Gastroesophageal sphincter (tissue), 4 donors: Measurements from ENCODE around the gene CACNG4. TPM values are rescaled to one million over a fixed set of nuclear protein-coding genes. Genes with fewer than 3 reads are reported as not detected.
A peak's percentile ranks its signal among the peaks of the same experiment; 100 is the strongest.

ENCODE experiments used
- ATAC-seq: fragments of 150-250 bp; one replicate; pipeline ENCODE4 v1.9.1; 2016; ENCODE audit warnings: mild to moderate bottlenecking, moderate library complexity
- H3K27ac ChIP-seq, 4 donors: fragments of 200-600 bp; sonication (generic) in 3 of 4; 1 replicate in 3 of 4; 2 replicates in 1 of 4; pipeline ENCODE4 v1.5.1; 2016 to 2019
- H3K27me3 ChIP-seq: fragments of 200-600 bp; sonication (generic); one replicate; pipeline ENCODE4 v1.5.1; 2019
- H3K36me3 ChIP-seq, 2 donors: fragments of 200-600 bp; sonication (generic); one replicate each; pipeline ENCODE4 v1.5.1; 2019; ENCODE audit warnings: control low read depth in 1 of 2
- H3K4me1 ChIP-seq, 3 donors: fragments of 200-600 bp; sonication (generic); 1 replicate in 2 of 3; 2 replicates in 1 of 3; pipeline ENCODE4 v1.5.1; 2016 to 2019; ENCODE audit warnings: control low read depth in 2 of 3
- H3K4me3 ChIP-seq, 2 donors: fragments of 200-600 bp; sonication (generic); one replicate each; pipeline ENCODE4 v1.5.1; 2019; ENCODE audit warnings: mild to moderate bottlenecking in 1 of 2, moderate library complexity in 1 of 2
- H3K9me3 ChIP-seq, 3 donors: fragments of 200-600 bp; sonication (generic); one replicate each; pipeline ENCODE4 v1.5.1; 2017 to 2019; ENCODE audit warnings: control low read depth in 2 of 3
- EP300 ChIP-seq: sonication (generic); formaldehyde crosslinking; IDR thresholded peaks from one replicate; pipeline ENCODE4 v1.6.1; 2017; ENCODE audit warnings: antibody characterized with exemption, mild to moderate bottlenecking
- POLR2A ChIP-seq, 2 donors: fragments of 450-650 bp; IDR thresholded peaks; one replicate each; pipeline ENCODE4 v1.6.1; 2017; ENCODE audit warnings: antibody characterized with exemption in 2 of 2, mild to moderate bottlenecking in 2 of 2, moderate library complexity in 1 of 2
- POLR2AphosphoS5 ChIP-seq: sonication (generic); formaldehyde crosslinking; IDR thresholded peaks from one replicate; pipeline ENCODE4 v1.6.1; 2017; ENCODE audit warnings: antibody characterized with exemption
- WGBS, 2 donors: methylation state at CpG; one replicate each; pipeline ENCODE4 v1.1.5; 2018; ENCODE audit warnings: low coverage in 1 of 2; 5-methylcytosine and 5-hydroxymethylcytosine counted together
- total RNA-seq, 4 donors: library from RNA; depleted of rRNA; stranded (reverse); fragments of >200 nt; gene quantifications; one replicate each; pipeline ENCODE4 v1.1.0, GENCODE V29; 2016
- TF ChIP-seq, protein P1 (sequence below), 4 experiments: fragments of 200-600 bp in 2 of 4; fragments of 450-650 bp in 2 of 4; sonication (generic) in 1 of 4; IDR thresholded peaks; one replicate each; pipeline ENCODE4 v1.5.1; 2017 to 2019; ENCODE audit warnings: antibody characterized with exemption in 4 of 4, mild to moderate bottlenecking in 2 of 4, moderate library complexity in 2 of 4

CACNG4 gene
- total RNA-seq, 4 donors from 2014 or later = 0.13 to 13.5 (median 2.1) TPM; not detected in 1

DNA sequence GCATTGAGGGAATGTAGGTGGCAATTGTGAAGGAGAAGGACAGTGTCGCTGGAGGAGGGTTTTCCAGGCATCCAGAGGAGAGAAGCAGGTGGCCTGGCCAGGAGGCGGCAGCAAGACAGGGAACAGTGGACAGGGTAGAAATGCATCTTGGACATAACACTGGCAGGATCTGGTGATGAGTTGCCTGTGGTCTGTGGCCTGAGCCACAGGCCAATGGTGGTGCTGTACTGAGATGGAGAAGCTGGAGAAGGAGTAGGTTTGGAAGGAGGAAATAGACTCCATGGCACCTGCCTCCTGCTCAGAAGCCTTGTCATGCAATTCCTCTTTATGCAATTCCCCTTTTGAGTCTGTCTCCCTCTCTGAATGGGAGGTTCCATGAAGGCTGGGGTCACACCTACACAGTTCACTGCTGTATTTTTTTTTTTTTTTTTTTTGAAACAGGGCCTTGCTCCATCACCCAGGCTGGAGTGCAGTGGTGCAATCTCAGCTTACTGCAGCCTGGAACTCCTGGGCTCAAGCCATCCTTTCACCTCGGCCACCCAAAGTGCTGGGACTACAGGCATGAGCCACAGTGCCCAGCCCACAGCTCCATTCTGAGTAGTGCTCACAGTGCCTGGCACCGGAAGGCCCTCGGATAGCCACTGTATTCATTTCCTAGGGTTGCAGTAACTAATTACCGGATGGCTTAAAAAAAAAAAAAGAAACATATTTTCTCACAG is 13.5 kb upstream of the CACNG4 start:
- peak overlapping the region; percentile 10 to 84 (median 72) for H3K27ac ChIP-seq

DNA sequence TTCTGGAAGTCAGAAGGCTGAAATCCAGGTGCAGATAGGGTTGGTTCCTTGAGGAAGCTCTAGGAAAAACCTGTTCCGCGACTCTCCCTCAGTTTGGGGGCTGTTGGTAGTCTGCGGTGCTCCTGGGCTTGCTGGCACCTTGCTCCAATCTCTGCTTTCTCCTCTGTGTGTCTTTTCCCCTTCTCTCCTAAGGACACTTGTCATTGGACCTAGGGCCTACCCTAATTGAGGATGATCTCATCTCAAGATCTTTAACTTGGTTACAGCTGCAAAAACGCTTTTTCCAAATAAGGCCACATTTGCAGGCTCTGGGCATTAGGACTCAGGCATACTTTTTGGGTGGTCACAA is 12.9 kb upstream of the CACNG4 start:
- Histone ChIP-seq H3K27me3 (peaks cover 7% of the 10 kb centered on the region), H3K36me3 (no peaks in the 10 kb centered on the region), H3K4me3 (no peak overlapping the region), H3K27ac (peak overlapping the region; percentile 10 to 84 (median 72)), H3K4me1 (peaks cover 0 to 29% (median 0%) of the 10 kb centered on the region in 3 donors), H3K9me3 (no peaks in the 10 kb centered on the region)
- WGBS, 2 donors = 86% methylated on average over 3 of the region's 4 CpGs; no CpG with 5 or more reads in 1 of the 2 donors
- ATAC-seq = no peak
- TF ChIP-seq, protein P1, sequence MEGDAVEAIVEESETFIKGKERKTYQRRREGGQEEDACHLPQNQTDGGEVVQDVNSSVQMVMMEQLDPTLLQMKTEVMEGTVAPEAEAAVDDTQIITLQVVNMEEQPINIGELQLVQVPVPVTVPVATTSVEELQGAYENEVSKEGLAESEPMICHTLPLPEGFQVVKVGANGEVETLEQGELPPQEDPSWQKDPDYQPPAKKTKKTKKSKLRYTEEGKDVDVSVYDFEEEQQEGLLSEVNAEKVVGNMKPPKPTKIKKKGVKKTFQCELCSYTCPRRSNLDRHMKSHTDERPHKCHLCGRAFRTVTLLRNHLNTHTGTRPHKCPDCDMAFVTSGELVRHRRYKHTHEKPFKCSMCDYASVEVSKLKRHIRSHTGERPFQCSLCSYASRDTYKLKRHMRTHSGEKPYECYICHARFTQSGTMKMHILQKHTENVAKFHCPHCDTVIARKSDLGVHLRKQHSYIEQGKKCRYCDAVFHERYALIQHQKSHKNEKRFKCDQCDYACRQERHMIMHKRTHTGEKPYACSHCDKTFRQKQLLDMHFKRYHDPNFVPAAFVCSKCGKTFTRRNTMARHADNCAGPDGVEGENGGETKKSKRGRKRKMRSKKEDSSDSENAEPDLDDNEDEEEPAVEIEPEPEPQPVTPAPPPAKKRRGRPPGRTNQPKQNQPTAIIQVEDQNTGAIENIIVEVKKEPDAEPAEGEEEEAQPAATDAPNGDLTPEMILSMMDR (IDR thresholded peaks at IDR 0.05) = no peak
- no peak for TF ChIP-seq POLR2AphosphoS5
- TF ChIP-seq EP300 = no peak
- TF ChIP-seq POLR2A (IDR thresholded peaks at IDR 0.05) = no peak

More for the DNA sequence above, 13.5 kb upstream of the CACNG4 start:
- 82 to 93% methylated on average over 4 to 5 of the region's 6 CpGs for WGBS, 2 donors
- Histone ChIP-seq H3K4me1 (peaks cover 0 to 29% (median 0%) of the 10 kb centered on the region in 3 donors), H3K27me3 (peaks cover 9% of the 10 kb centered on the region), H3K4me3 (no peak overlapping the region), H3K9me3 (no peaks in the 10 kb centered on the region), H3K36me3 (no peaks in the 10 kb centered on the region)
- TF ChIP-seq EP300 (no peak), POLR2A (IDR thresholded peaks at IDR 0.05) (no peak), POLR2AphosphoS5 (no peak)
- TF ChIP-seq, protein P1 (IDR thresholded peaks at IDR 0.05) = no peak
- ATAC-seq = no peak

- Histone ChIP-seq H3K9me3 (no peaks in the 10 kb centered on the region), H3K4me1 (peaks cover 0 to 29% (median 0%) of the 10 kb centered on the region in 3 donors), H3K27ac (peak overlapping the region; percentile 30 to 84 (median 72)), H3K36me3 (no peaks in the 10 kb centered on the region), H3K27me3 (peaks cover 3% of the 10 kb centered on the region), H3K4me3 (no peak overlapping the region)
- TF ChIP-seq, protein P1 (IDR thresholded peaks at IDR 0.05) = no peak
- TF ChIP-seq POLR2AphosphoS5 = peak; percentile 82
- peak; percentile 86 for ATAC-seq
- 42 to 60% methylated on average over 1 to 7 of the region's 10 CpGs for WGBS, 2 donors
Measured at GRCh38 chr17:66952031-66952524, 12.4 kb upstream of the CACNG4 start.

- H3K4me1 ChIP-seq = peaks cover 0 to 36% (median 0%) of the 10 kb centered on the region in 3 donors
Measured at GRCh38 chr17:66952681-66953629, 11.6 kb upstream of the CACNG4 start.

More at GRCh38 chr17:66952681-66953629, 11.6 kb upstream of the CACNG4 start:
- WGBS, 2 donors = 80% methylated on average over 1 to 4 of the region's 14 CpGs
- H3K27ac ChIP-seq = peak overlapping the region; percentile 30 to 84 (median 72)
- no peak overlapping the region for H3K4me3 ChIP-seq
- H3K9me3 ChIP-seq = no peaks in the 10 kb centered on the region
- no peaks in the 10 kb centered on the region for H3K27me3 ChIP-seq
- H3K36me3 ChIP-seq = no peaks in the 10 kb centered on the region
- TF ChIP-seq EP300 = no peak
- TF ChIP-seq POLR2AphosphoS5 = no peak
- no peak for TF ChIP-seq POLR2A (IDR thresholded peaks at IDR 0.05)
- TF ChIP-seq, protein P1 (IDR thresholded peaks at IDR 0.05) = no peak
- ATAC-seq = no peak
